Trophoblast cell (in vitro differentiated cells and primary cell): Measurements from ENCODE around the gene BCL2L13.
A peak's percentile ranks its signal among the peaks of the same experiment; 100 is the strongest.

Experiments used
- DNase-seq, 2 donors: peaks; one replicate each; pipeline ENCODE4 v3.0.0-alpha.2; 2016
- H2AFZ ChIP-seq: 2 replicates; pipeline ENCODE4 v1.6.1; 2013; ENCODE audit warnings: low read length, moderate library complexity, mild to moderate bottlenecking; ENCODE audit not compliant: insufficient read depth, poor library complexity
- H2AK5ac ChIP-seq: 2 replicates; pipeline ENCODE4 v1.6.1; 2013; ENCODE audit warnings: mild to moderate bottlenecking, low read length
- H2BK120ac ChIP-seq: 2 replicates; pipeline ENCODE4 v1.6.1; 2013; ENCODE audit warnings: low read length, mild to moderate bottlenecking, moderate library complexity; ENCODE audit not compliant: insufficient read depth, poor library complexity
- H2BK12ac ChIP-seq: 2 replicates; pipeline ENCODE4 v1.6.1; 2013; ENCODE audit warnings: mild to moderate bottlenecking, low read length, moderate library complexity
- H2BK5ac ChIP-seq: 2 replicates; pipeline ENCODE4 v1.6.1; 2013; ENCODE audit warnings: low read length, low read depth, moderate library complexity, mild to moderate bottlenecking; ENCODE audit not compliant: poor library complexity
- H3K14ac ChIP-seq: 2 replicates; pipeline ENCODE4 v1.6.1; 2013; ENCODE audit warnings: mild to moderate bottlenecking, low read length
- H3K18ac ChIP-seq: 2 replicates; pipeline ENCODE4 v1.6.1; 2013; ENCODE audit warnings: mild to moderate bottlenecking, low read length
- H3K23ac ChIP-seq: 2 replicates; pipeline ENCODE4 v1.6.1; 2013; ENCODE audit warnings: low read length
- H3K27ac ChIP-seq: 2 replicates; pipeline ENCODE4 v1.5.1; 2013; ENCODE audit warnings: low read depth, mild to moderate bottlenecking, inconsistent platforms, low read length, moderate library complexity
- H3K27me3 ChIP-seq: 2 replicates; pipeline ENCODE4 v1.6.1; 2013; ENCODE audit warnings: inconsistent platforms, mild to moderate bottlenecking, low read length, moderate library complexity; ENCODE audit not compliant: insufficient read depth
- H3K36me3 ChIP-seq, 2 experiments: 1 replicate in 1 of 2; 2 replicates in 1 of 2; pipeline ENCODE4 v1.6.1; 2013; ENCODE audit warnings: low read length in 2 of 2, mild to moderate bottlenecking in 2 of 2, moderate library complexity in 1 of 2; ENCODE audit not compliant: insufficient read depth in 2 of 2, control insufficient read depth in 1 of 2
- H3K4ac ChIP-seq: 2 replicates; pipeline ENCODE4 v1.6.1; 2013; ENCODE audit warnings: low read depth, mild to moderate bottlenecking, low read length, moderate library complexity
- H3K4me1 ChIP-seq, 2 experiments: 1 replicate in 1 of 2; 2 replicates in 1 of 2; pipeline ENCODE4 v1.6.1; 2013; ENCODE audit warnings: low read length in 2 of 2, mild to moderate bottlenecking in 2 of 2, moderate library complexity in 1 of 2; ENCODE audit not compliant: insufficient read depth in 2 of 2, control insufficient read depth in 1 of 2
- H3K4me2 ChIP-seq: 2 replicates; pipeline ENCODE4 v1.6.1; 2013; ENCODE audit warnings: inconsistent platforms, mild to moderate bottlenecking, low read length, moderate library complexity
- H3K4me3 ChIP-seq: 2 replicates; pipeline ENCODE4 v1.5.1; 2013; ENCODE audit warnings: mild to moderate bottlenecking, low read depth, low read length, inconsistent platforms
- H3K79me1 ChIP-seq: one replicate; pipeline ENCODE4 v1.6.1; 2013; ENCODE audit warnings: low read length
- H3K79me2 ChIP-seq: 2 replicates; pipeline ENCODE4 v1.6.1; 2013; ENCODE audit warnings: low read length, mild to moderate bottlenecking; ENCODE audit not compliant: control insufficient read depth, insufficient read depth, poor library complexity
- H3K9ac ChIP-seq: 2 replicates; pipeline ENCODE4 v1.6.1; 2013; ENCODE audit warnings: mild to moderate bottlenecking, low read length
- H3K9me3 ChIP-seq: 2 replicates; pipeline ENCODE4 v1.6.1; 2013; ENCODE audit warnings: low read depth, mild to moderate bottlenecking, control low read depth, inconsistent platforms, low read length; ENCODE audit not compliant: insufficient read depth
- H4K12ac ChIP-seq: 2 replicates; pipeline ENCODE4 v1.6.1; 2013; ENCODE audit warnings: low read depth, mild to moderate bottlenecking, low read length, moderate library complexity
- H4K8ac ChIP-seq: 2 replicates; pipeline ENCODE4 v1.6.1; 2013; ENCODE audit warnings: low read depth, mild to moderate bottlenecking, low read length, moderate library complexity
- H4K91ac ChIP-seq: one replicate; pipeline ENCODE4 v1.6.1; 2013; ENCODE audit warnings: low read depth, mild to moderate bottlenecking, low read length, moderate library complexity
- WGBS: extraction: QIAGEN DNeasy Blood & Tissue Kit; methylation state at CpG from one replicate; pipeline ENCODE4 v1.1.7; 2013; ENCODE audit warnings: missing lambda C conversion rate; ENCODE audit not compliant: insufficient read length, insufficient coverage; ENCODE audit errors: extremely low coverage; 5-methylcytosine and 5-hydroxymethylcytosine counted together

BCL2L13 gene

DNA sequence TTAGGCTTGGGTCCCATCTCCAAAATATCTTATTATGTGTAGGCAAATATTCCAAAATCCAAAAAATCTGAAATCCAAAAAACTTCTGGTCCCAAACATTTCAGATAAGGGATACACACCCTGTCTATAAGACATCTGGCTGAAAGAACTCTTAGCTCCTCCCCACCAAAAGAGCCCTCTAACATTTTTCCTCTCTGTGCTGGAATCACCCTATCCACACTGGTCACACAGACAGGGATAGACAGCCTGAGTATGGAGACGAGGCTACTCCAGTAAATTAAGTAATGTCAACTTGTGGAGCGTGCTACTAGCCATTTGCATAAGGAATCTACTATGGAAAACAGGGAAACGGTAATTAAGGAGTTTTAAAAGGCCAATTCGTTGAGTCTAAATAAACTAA, 34.9 kb upstream of the BCL2L13 start:
- Histone ChIP-seq H2BK5ac (no peak overlapping the region), H3K14ac (no peak overlapping the region), H2BK12ac (no peak overlapping the region), H3K36me3 (peaks cover 8 to 15% of the 10 kb centered on the region in 2 experiments), H4K12ac (no peak overlapping the region), H3K27me3 (no peaks in the 10 kb centered on the region), H2BK120ac (no peak overlapping the region), H4K8ac (no peak overlapping the region), H3K79me2 (no peaks in the 10 kb centered on the region), H2AK5ac (no peak overlapping the region), H2AFZ (no peak overlapping the region), H3K27ac (no peak overlapping the region), H3K9ac (no peak overlapping the region), H3K9me3 (no peaks in the 10 kb centered on the region), H4K91ac (no peak overlapping the region), H3K4ac (peak overlapping the region; percentile 19), H3K4me2 (no peak overlapping the region), H3K4me1 (peaks cover 3 to 7% of the 10 kb centered on the region in 2 experiments), H3K4me3 (no peak overlapping the region), H3K79me1 (no peaks in the 10 kb centered on the region), H3K23ac (no peak overlapping the region), H3K18ac (no peak overlapping the region)
- no peak for DNase-seq
- WGBS = no CpG with 5 or more reads among the region's 4 CpGs

DNA sequence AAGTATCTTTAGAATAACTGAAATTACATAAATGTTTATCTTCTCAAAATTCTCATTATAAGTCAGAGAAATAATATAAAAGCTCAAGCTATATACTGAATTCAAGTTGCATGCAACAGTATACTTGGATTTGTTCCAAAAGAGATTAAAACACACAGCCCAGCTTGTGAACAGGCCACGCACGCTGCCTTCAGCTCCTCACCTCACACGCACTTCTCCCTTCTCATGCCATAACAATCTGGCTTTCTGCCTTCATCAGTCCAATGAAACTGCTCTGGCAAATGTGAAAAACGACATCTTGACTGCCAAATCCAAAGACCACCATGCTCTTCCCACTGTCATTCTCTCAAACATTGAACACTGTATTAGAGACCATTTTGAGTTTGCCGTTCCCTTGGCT, 32.1 kb upstream of the BCL2L13 start:
- Histone ChIP-seq H3K18ac (no peak overlapping the region), H3K27me3 (no peaks in the 10 kb centered on the region), H3K14ac (no peak overlapping the region), H3K79me2 (no peaks in the 10 kb centered on the region), H3K79me1 (no peaks in the 10 kb centered on the region), H3K23ac (no peak overlapping the region), H3K36me3 (peaks cover 7 to 16% of the 10 kb centered on the region in 2 experiments), H4K12ac (no peak overlapping the region), H3K4me2 (no peak overlapping the region), H3K4me3 (no peak overlapping the region), H2BK120ac (no peak overlapping the region), H2BK12ac (no peak overlapping the region), H3K4ac (no peak overlapping the region), H4K91ac (no peak overlapping the region), H3K4me1 (peaks cover 0 to 2% of the 10 kb centered on the region in 2 experiments), H3K9me3 (no peaks in the 10 kb centered on the region), H4K8ac (no peak overlapping the region), H3K27ac (no peak overlapping the region), H3K9ac (no peak overlapping the region), H2AFZ (no peak overlapping the region), H2AK5ac (no peak overlapping the region), H2BK5ac (no peak overlapping the region)
- no CpG with 5 or more reads among the region's 5 CpGs for WGBS
- no peak for DNase-seq

DNA sequence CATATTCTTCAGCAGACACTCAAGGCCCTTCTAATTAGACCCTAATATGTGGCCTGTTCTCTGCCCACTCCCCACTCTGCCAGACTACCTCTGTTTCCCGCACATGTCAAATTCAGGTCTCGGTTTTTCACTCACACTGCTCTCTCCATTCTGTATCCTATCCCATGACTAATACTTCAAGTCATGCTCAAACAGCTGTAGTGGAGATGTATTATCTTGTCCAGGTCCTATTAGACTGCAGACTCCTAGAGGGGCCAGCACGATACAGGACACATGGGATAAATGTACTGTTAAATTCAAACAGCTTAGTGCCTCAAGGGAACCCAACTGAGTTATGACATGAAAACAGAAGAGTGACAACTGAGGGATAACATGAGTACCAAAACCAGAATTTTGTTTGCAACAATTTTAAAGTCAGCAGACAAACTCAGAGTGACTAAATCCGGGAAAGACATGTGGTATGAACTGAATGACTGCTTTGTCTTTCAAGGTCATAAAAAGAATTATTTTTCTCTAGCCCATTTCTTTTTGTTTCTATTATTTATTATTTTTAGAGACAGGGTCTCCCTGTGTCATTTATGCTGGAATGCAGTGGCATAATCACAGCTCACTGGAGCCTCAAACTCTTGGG, 30.6 kb upstream of the BCL2L13 start:
- H3K4me3 ChIP-seq = no peak overlapping the region
- H4K91ac ChIP-seq = no peak overlapping the region
- H2AFZ ChIP-seq = no peak overlapping the region
- no peak overlapping the region for H2BK12ac ChIP-seq
- no peaks in the 10 kb centered on the region for H3K79me1 ChIP-seq
- H3K4me2 ChIP-seq = no peak overlapping the region
- no peak overlapping the region for H4K12ac ChIP-seq
- H4K8ac ChIP-seq = no peak overlapping the region
- no peak overlapping the region for H3K27ac ChIP-seq
- no peaks in the 10 kb centered on the region for H3K27me3 ChIP-seq
- H3K18ac ChIP-seq = no peak overlapping the region
- no peak overlapping the region for H2AK5ac ChIP-seq
- H2BK120ac ChIP-seq = no peak overlapping the region
- H3K23ac ChIP-seq = no peak overlapping the region
- H3K14ac ChIP-seq = no peak overlapping the region
- no peak overlapping the region for H2BK5ac ChIP-seq
- no peaks in the 10 kb centered on the region for H3K79me2 ChIP-seq
- no peak overlapping the region for H3K9ac ChIP-seq
- peaks cover 9 to 22% of the 10 kb centered on the region in 2 experiments for H3K36me3 ChIP-seq
- H3K4me1 ChIP-seq = peaks cover 0 to 2% of the 10 kb centered on the region in 2 experiments
- no peak overlapping the region for H3K4ac ChIP-seq
- WGBS = no CpG with 5 or more reads among the region's 4 CpGs
- DNase-seq = peak in 1 of 2 donors; percentile 30
- no peaks in the 10 kb centered on the region for H3K9me3 ChIP-seq

DNA sequence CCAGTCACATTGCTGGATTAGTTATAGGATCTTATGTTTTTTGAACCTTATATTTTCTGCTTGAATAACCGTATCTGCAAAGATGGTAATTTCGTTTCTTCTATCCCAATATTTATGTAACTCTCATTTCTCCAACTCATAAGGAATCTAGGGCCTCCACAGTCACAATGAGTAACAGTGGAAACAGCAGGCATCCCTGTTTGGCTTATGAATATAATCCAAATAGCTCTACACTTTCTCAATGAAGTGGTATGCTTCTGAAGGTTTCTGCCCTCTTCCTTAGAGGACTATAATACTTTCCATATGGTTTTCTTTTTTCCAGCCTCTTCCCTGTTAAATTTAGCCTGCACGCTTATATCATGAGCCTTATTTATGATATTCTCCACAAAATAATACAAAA, 26.5 kb upstream of the BCL2L13 start:
- no peak overlapping the region for H3K27ac ChIP-seq
- no peak overlapping the region for H4K8ac ChIP-seq
- H4K12ac ChIP-seq = no peak overlapping the region
- H3K14ac ChIP-seq = no peak overlapping the region
- H2BK12ac ChIP-seq = no peak overlapping the region
- no peaks in the 10 kb centered on the region for H3K27me3 ChIP-seq
- no peak overlapping the region for H2AK5ac ChIP-seq
- no peak overlapping the region for H3K9ac ChIP-seq
- H3K4me1 ChIP-seq = peaks cover 0 to 2% of the 10 kb centered on the region in 2 experiments
- H4K91ac ChIP-seq = no peak overlapping the region
- no peak overlapping the region for H3K4me2 ChIP-seq
- H3K4me3 ChIP-seq = no peak overlapping the region
- H2BK120ac ChIP-seq = no peak overlapping the region
- no peak overlapping the region for H3K4ac ChIP-seq
- no peak for DNase-seq
- H3K79me2 ChIP-seq = no peaks in the 10 kb centered on the region
- H3K9me3 ChIP-seq = no peaks in the 10 kb centered on the region
- no peak overlapping the region for H2BK5ac ChIP-seq
- H3K36me3 ChIP-seq = peaks cover 22 to 24% of the 10 kb centered on the region in 2 experiments
- no CpG with 5 or more reads among the region's 3 CpGs for whole genome bisulfite sequencing
- H3K18ac ChIP-seq = no peak overlapping the region
- H3K23ac ChIP-seq = no peak overlapping the region
- no peaks in the 10 kb centered on the region for H3K79me1 ChIP-seq
- no peak overlapping the region for H2AFZ ChIP-seq
